Measurements from ENCODE around the gene MEGF11. TPM values are rescaled to one million over a fixed set of nuclear protein-coding genes. Genes with fewer than 3 reads are reported as not detected.

The MEGF11 gene
- total RNA-seq, 1 donor from 2014 or later: 0.77 TPM

GRCh38 chr15:65907661-65908060, 345.9 kb downstream of the MEGF11 start:
- Mint-ChIP-seq H3K4me3 (ENCODE audit: unreplicated experiment) (no peak overlapping the region), H3K27me3 (ENCODE audit: unreplicated experiment) (peaks cover 13% of the 10 kb centered on the region), H3K27ac (ENCODE audit: unreplicated experiment) (no peak overlapping the region), H3K4me1 (ENCODE audit: unreplicated experiment) (no peaks in the 10 kb centered on the region), H3K9me3 (ENCODE audit: unreplicated experiment) (no peaks in the 10 kb centered on the region), H3K36me3 (ENCODE audit: low read depth, unreplicated experiment) (peaks cover 37% of the 10 kb centered on the region)
- TF ChIP-seq, protein P1, sequence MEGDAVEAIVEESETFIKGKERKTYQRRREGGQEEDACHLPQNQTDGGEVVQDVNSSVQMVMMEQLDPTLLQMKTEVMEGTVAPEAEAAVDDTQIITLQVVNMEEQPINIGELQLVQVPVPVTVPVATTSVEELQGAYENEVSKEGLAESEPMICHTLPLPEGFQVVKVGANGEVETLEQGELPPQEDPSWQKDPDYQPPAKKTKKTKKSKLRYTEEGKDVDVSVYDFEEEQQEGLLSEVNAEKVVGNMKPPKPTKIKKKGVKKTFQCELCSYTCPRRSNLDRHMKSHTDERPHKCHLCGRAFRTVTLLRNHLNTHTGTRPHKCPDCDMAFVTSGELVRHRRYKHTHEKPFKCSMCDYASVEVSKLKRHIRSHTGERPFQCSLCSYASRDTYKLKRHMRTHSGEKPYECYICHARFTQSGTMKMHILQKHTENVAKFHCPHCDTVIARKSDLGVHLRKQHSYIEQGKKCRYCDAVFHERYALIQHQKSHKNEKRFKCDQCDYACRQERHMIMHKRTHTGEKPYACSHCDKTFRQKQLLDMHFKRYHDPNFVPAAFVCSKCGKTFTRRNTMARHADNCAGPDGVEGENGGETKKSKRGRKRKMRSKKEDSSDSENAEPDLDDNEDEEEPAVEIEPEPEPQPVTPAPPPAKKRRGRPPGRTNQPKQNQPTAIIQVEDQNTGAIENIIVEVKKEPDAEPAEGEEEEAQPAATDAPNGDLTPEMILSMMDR (IDR thresholded peaks at IDR 0.05; ENCODE audit: unreplicated experiment): no peak
- no peak for DNase-seq (ENCODE audit: low spot score)

GRCh38 chr15:65906396-65906795, 347.2 kb downstream of the MEGF11 start:
- H3K36me3 Mint-ChIP-seq (ENCODE audit: low read depth, unreplicated experiment): peaks cover 42% of the 10 kb centered on the region
- H3K27me3 Mint-ChIP-seq (ENCODE audit: unreplicated experiment): peaks cover 7% of the 10 kb centered on the region
- peaks cover 9% of the 10 kb centered on the region for H3K4me1 Mint-ChIP-seq (ENCODE audit: unreplicated experiment)
- no peak for DNase-seq (ENCODE audit: low spot score)
- TF ChIP-seq, protein P1 (IDR thresholded peaks at IDR 0.05; ENCODE audit: unreplicated experiment): no peak
- H3K9me3 Mint-ChIP-seq (ENCODE audit: unreplicated experiment): no peaks in the 10 kb centered on the region
- H3K27ac Mint-ChIP-seq (ENCODE audit: unreplicated experiment): no peak overlapping the region
- H3K4me3 Mint-ChIP-seq (ENCODE audit: unreplicated experiment): no peak overlapping the region

- Mint-ChIP-seq H3K4me3 (ENCODE audit: unreplicated experiment) (no peak overlapping the region), H3K4me1 (ENCODE audit: unreplicated experiment) (peaks cover 9% of the 10 kb centered on the region), H3K27me3 (ENCODE audit: unreplicated experiment) (peaks cover 3% of the 10 kb centered on the region), H3K36me3 (ENCODE audit: low read depth, unreplicated experiment) (peaks cover 54% of the 10 kb centered on the region), H3K27ac (ENCODE audit: unreplicated experiment) (no peak overlapping the region), H3K9me3 (ENCODE audit: unreplicated experiment) (no peaks in the 10 kb centered on the region)
- TF ChIP-seq, protein P1 (IDR thresholded peaks at IDR 0.05; ENCODE audit: unreplicated experiment): no peak
- DNase-seq (ENCODE audit: low spot score): no peak
These were observed 349.2 kb downstream of the MEGF11 start for GRCh38 chr15:65904301-65904700.

GRCh38 chr15:65903296-65904073, 350.1 kb downstream of the MEGF11 start:
- DNase-seq (ENCODE audit: low spot score): no peak
- H3K36me3 Mint-ChIP-seq (ENCODE audit: low read depth, unreplicated experiment): peaks cover 62% of the 10 kb centered on the region
- no peaks in the 10 kb centered on the region for H3K9me3 Mint-ChIP-seq (ENCODE audit: unreplicated experiment)

GRCh38 chr15:65902373-65902772, 351.2 kb downstream of the MEGF11 start:
- no peak for DNase-seq (ENCODE audit: low spot score)
- Mint-ChIP-seq H3K4me3 (ENCODE audit: unreplicated experiment) (no peak overlapping the region), H3K27me3 (ENCODE audit: unreplicated experiment) (no peaks in the 10 kb centered on the region), H3K4me1 (ENCODE audit: unreplicated experiment) (peaks cover 9% of the 10 kb centered on the region), H3K36me3 (ENCODE audit: low read depth, unreplicated experiment) (peaks cover 62% of the 10 kb centered on the region), H3K27ac (ENCODE audit: unreplicated experiment) (no peak overlapping the region), H3K9me3 (ENCODE audit: unreplicated experiment) (no peaks in the 10 kb centered on the region)
- TF ChIP-seq, protein P1 (IDR thresholded peaks at IDR 0.05; ENCODE audit: unreplicated experiment): no peak

More at GRCh38 chr15:65903296-65904073, 350.1 kb downstream of the MEGF11 start:
- no peak overlapping the region for H3K27ac Mint-ChIP-seq (ENCODE audit: unreplicated experiment)
- H3K4me3 Mint-ChIP-seq (ENCODE audit: unreplicated experiment): no peak overlapping the region
- H3K4me1 Mint-ChIP-seq (ENCODE audit: unreplicated experiment): peaks cover 9% of the 10 kb centered on the region
- TF ChIP-seq, protein P1 (IDR thresholded peaks at IDR 0.05; ENCODE audit: unreplicated experiment): no peak
- H3K27me3 Mint-ChIP-seq (ENCODE audit: unreplicated experiment): no peaks in the 10 kb centered on the region
